Astrocyte (in vitro differentiated cells and primary cell): Measurements from ENCODE around the gene TMEM222. TPM values are rescaled to one million over a fixed set of nuclear protein-coding genes. Genes with fewer than 3 reads are reported as not detected.
A peak's percentile ranks its signal among the peaks of the same experiment; 100 is the strongest.

Source experiments
- DNase-seq: peaks from one replicate; pipeline ENCODE4 v3.0.0-alpha.2; 2010; ENCODE audit warnings: low read depth
- FAIRE-seq: peaks from 2 replicates; lab custom pipeline; 2011; peaks lifted over from hg19 to GRCh38; lab: Jason Lieb, UNC
- H2AFZ ChIP-seq: 2 replicates; pipeline ENCODE4 v1.6.0; 2012; ENCODE audit warnings: low read depth, low read length, inconsistent platforms
- H3K27ac ChIP-seq: 2 replicates; pipeline ENCODE4 v1.5.1; 2011; ENCODE audit warnings: low read depth, low read length, inconsistent platforms
- H3K27me3 ChIP-seq: 2 replicates; pipeline ENCODE4 v1.6.0; 2011; ENCODE audit warnings: low read length, inconsistent platforms; ENCODE audit not compliant: insufficient read depth
- H3K36me3 ChIP-seq: 2 replicates; pipeline ENCODE4 v1.5.1; 2011; ENCODE audit warnings: low read length, inconsistent platforms; ENCODE audit not compliant: insufficient read depth
- H3K4me1 ChIP-seq: 2 replicates; pipeline ENCODE4 v1.5.1; 2011; ENCODE audit warnings: low read length, inconsistent platforms; ENCODE audit not compliant: insufficient read depth
- H3K4me2 ChIP-seq: 2 replicates; pipeline ENCODE4 v1.6.0; 2012; ENCODE audit warnings: low read length, inconsistent platforms
- H3K4me3 ChIP-seq: 2 replicates; pipeline ENCODE4 v1.5.1; 2011; ENCODE audit warnings: low read depth, mild to moderate bottlenecking, low read length, inconsistent platforms; ENCODE audit not compliant: insufficient read depth
- H3K79me2 ChIP-seq: 2 replicates; pipeline ENCODE4 v1.6.0; 2012; ENCODE audit warnings: mild to moderate bottlenecking, low read length, inconsistent platforms; ENCODE audit not compliant: insufficient read depth
- H3K9ac ChIP-seq: 2 replicates; pipeline ENCODE4 v1.6.0; 2012; ENCODE audit warnings: mild to moderate bottlenecking, low read length, inconsistent platforms
- H3K9me3 ChIP-seq: 2 replicates; pipeline ENCODE4 v1.5.1; 2012; ENCODE audit warnings: low read depth, mild to moderate bottlenecking, low read length, inconsistent platforms; ENCODE audit not compliant: insufficient read depth
- H4K20me1 ChIP-seq: 2 replicates; pipeline ENCODE4 v1.6.0; 2012; ENCODE audit warnings: low read length, inconsistent platforms; ENCODE audit not compliant: insufficient read depth
- H3K27ac Mint-ChIP-seq: one replicate; pipeline ENCODE4 v1.8.0; 2021; ENCODE audit warnings: mild to moderate bottlenecking, mixed read lengths; ENCODE audit not compliant: unreplicated experiment
- H3K27me3 Mint-ChIP-seq: one replicate; pipeline ENCODE4 v1.8.0; 2021; ENCODE audit warnings: low read depth, mixed read lengths; ENCODE audit not compliant: unreplicated experiment
- H3K36me3 Mint-ChIP-seq: one replicate; pipeline ENCODE4 v1.8.0; 2021; ENCODE audit warnings: low read depth, mixed read lengths; ENCODE audit not compliant: unreplicated experiment
- H3K4me1 Mint-ChIP-seq: one replicate; pipeline ENCODE4 v1.8.0; 2021; ENCODE audit warnings: low read depth, mixed read lengths; ENCODE audit not compliant: unreplicated experiment
- H3K4me3 Mint-ChIP-seq: one replicate; pipeline ENCODE4 v1.8.0; 2021; ENCODE audit warnings: mild to moderate bottlenecking, moderate library complexity, mixed read lengths; ENCODE audit not compliant: unreplicated experiment
- H3K9me3 Mint-ChIP-seq: one replicate; pipeline ENCODE4 v1.8.0; 2021; ENCODE audit warnings: mild to moderate bottlenecking, mixed read lengths; ENCODE audit not compliant: unreplicated experiment
- EZH2 ChIP-seq: IDR thresholded peaks from 2 replicates; pipeline ENCODE4 v1.6.1; 2012; ENCODE audit warnings: mild to moderate bottlenecking, low read length, inconsistent platforms; ENCODE audit not compliant: insufficient read depth
- total RNA-seq: library from RNA; stranded (reverse); gene quantifications from 2 replicates; pipeline ENCODE4 v1.2.1, GENCODE V29; 2021
- TF ChIP-seq, protein P1 (sequence below): IDR thresholded peaks from 2 replicates; pipeline ENCODE4 v1.5.1; 2011; ENCODE audit warnings: low read depth, mild to moderate bottlenecking, inconsistent platforms, low read length, moderate library complexity; ENCODE audit not compliant: insufficient read depth

The TMEM222 gene
- total RNA-seq, 1 donor from 2014 or later: 46.0 TPM

DNA sequence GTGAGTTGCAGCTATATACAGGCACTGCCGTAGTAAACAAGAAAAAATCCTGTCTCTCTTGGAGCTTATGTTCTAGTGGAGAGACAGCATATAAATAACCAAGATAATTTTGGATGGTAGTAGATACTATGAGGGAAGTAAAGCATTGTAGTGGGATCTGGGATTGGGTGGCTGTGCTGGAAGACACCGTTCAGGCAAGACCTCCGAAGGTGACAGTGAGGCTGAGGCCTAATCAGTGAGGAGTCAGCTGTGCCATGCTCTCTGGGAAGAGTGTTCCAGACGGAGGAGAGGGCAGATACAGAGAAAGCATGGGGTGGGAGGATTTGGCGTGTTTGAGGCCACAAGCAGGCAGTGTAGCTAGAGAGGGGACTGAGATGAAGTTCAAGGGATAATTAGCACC is 6.0 kb downstream of the TMEM222 start:
- Histone ChIP-seq H3K27ac (no peak overlapping the region), H3K9me3 (no peaks in the 10 kb centered on the region), H3K4me1 (peaks cover 9% of the 10 kb centered on the region), H2AFZ (no peak overlapping the region), H3K36me3 (peaks cover 36% of the 10 kb centered on the region), H4K20me1 (peaks cover 67% of the 10 kb centered on the region), H3K27me3 (no peaks in the 10 kb centered on the region), H3K9ac (no peak overlapping the region), H3K4me3 (no peak overlapping the region), H3K4me2 (no peak overlapping the region), H3K79me2 (peaks cover 82% of the 10 kb centered on the region)
- H3K4me1 Mint-ChIP-seq: peaks cover 11% of the 10 kb centered on the region
- H3K27ac Mint-ChIP-seq: no peak overlapping the region
- H3K27me3 Mint-ChIP-seq: no peaks in the 10 kb centered on the region
- H3K36me3 Mint-ChIP-seq: peaks cover 4% of the 10 kb centered on the region
- no peak for TF ChIP-seq EZH2
- TF ChIP-seq, protein P1, sequence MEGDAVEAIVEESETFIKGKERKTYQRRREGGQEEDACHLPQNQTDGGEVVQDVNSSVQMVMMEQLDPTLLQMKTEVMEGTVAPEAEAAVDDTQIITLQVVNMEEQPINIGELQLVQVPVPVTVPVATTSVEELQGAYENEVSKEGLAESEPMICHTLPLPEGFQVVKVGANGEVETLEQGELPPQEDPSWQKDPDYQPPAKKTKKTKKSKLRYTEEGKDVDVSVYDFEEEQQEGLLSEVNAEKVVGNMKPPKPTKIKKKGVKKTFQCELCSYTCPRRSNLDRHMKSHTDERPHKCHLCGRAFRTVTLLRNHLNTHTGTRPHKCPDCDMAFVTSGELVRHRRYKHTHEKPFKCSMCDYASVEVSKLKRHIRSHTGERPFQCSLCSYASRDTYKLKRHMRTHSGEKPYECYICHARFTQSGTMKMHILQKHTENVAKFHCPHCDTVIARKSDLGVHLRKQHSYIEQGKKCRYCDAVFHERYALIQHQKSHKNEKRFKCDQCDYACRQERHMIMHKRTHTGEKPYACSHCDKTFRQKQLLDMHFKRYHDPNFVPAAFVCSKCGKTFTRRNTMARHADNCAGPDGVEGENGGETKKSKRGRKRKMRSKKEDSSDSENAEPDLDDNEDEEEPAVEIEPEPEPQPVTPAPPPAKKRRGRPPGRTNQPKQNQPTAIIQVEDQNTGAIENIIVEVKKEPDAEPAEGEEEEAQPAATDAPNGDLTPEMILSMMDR: no peak
- DNase-seq: no peak
- H3K4me3 Mint-ChIP-seq: peak overlapping the region; percentile 55
- no peaks in the 10 kb centered on the region for H3K9me3 Mint-ChIP-seq
- FAIRE-seq: no peak

DNA sequence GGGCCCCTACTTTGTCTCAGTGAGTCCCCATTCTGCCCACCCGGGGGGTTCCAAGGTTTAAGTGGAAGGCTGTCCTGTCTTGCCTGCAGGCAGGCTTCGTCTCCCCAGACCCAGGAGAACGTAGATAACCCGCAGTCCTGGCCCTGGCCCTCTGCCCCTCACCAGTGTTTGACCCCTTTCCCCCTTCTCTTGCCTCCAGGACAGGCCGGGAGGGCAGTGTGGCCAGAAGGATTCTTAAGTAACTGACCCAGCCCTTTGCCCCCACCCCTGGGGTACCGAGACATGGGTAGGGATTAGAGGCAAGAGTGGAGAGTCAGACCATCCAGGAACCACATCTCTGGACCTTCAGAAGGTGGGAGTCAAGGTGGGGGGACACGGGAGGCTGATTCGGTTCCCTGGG is 8.8 kb downstream of the TMEM222 start:
- H3K4me3 ChIP-seq: no peak overlapping the region
- H3K27ac Mint-ChIP-seq: no peak overlapping the region

DNA sequence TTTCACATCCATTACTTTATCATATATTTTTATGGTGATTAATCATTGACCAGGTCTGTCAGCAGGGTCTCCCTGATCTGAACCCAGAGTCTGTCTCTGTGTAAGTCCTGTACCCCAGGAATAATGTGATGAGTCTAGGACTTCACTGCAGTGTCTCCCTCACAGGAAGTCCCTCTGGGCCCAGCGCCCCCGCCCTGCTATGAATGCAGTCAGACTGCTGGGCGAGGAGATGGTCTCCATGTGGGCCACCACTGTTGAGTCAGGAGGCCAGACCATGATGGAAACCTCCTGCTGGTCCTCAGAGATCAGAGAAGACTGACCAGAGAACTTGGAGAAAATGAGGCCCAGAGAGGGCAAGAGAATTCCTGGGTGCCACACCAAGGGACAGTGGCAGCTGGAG is 9.5 kb downstream of the TMEM222 start:
- Histone ChIP-seq H3K36me3 (peaks cover 25% of the 10 kb centered on the region), H3K79me2 (peaks cover 48% of the 10 kb centered on the region), H4K20me1 (peaks cover 50% of the 10 kb centered on the region), H3K9me3 (no peaks in the 10 kb centered on the region), H3K4me3 (no peak overlapping the region), H3K4me2 (no peak overlapping the region), H3K27ac (no peak overlapping the region), H3K4me1 (peaks cover 4% of the 10 kb centered on the region), H2AFZ (no peak overlapping the region), H3K9ac (no peak overlapping the region), H3K27me3 (no peaks in the 10 kb centered on the region)
- Mint-ChIP-seq H3K36me3 (peaks cover 12% of the 10 kb centered on the region), H3K4me3 (no peak overlapping the region), H3K27me3 (no peaks in the 10 kb centered on the region), H3K4me1 (peaks cover 3% of the 10 kb centered on the region), H3K9me3 (no peaks in the 10 kb centered on the region), H3K27ac (peak overlapping the region; percentile 26)
- no peak for TF ChIP-seq EZH2
- TF ChIP-seq, protein P1: no peak
- DNase-seq (no peak), FAIRE-seq (no peak)

More for the DNA sequence above, 8.8 kb downstream of the TMEM222 start:
- no peaks in the 10 kb centered on the region for H3K27me3 Mint-ChIP-seq
- FAIRE-seq (no peak), DNase-seq (no peak)
- Histone ChIP-seq H4K20me1 (peaks cover 54% of the 10 kb centered on the region), H3K4me2 (no peak overlapping the region), H3K9me3 (no peaks in the 10 kb centered on the region), H3K79me2 (peaks cover 54% of the 10 kb centered on the region), H3K36me3 (peaks cover 31% of the 10 kb centered on the region), H2AFZ (no peak overlapping the region), H3K27me3 (no peaks in the 10 kb centered on the region), H3K27ac (no peak overlapping the region), H3K9ac (no peak overlapping the region), H3K4me1 (peaks cover 4% of the 10 kb centered on the region)
- H3K36me3 Mint-ChIP-seq: peaks cover 10% of the 10 kb centered on the region
- no peak overlapping the region for H3K4me3 Mint-ChIP-seq
- no peaks in the 10 kb centered on the region for H3K9me3 Mint-ChIP-seq
- H3K4me1 Mint-ChIP-seq: peaks cover 3% of the 10 kb centered on the region
- TF ChIP-seq EZH2: no peak
- TF ChIP-seq, protein P1: no peak
